Neural cell (in vitro differentiated cells): ENCODE data around the gene FXYD2. TPM values are rescaled to one million over a fixed set of nuclear protein-coding genes. Genes with fewer than 3 reads are reported as not detected.

ENCODE experiments used
- H2AFZ ChIP-seq: fragments of 200-600, 300-800 bp; sonication (generic), shearing (Covaris generic); 2 replicates; pipeline ENCODE4 v1.6.0; 2014; ENCODE audit warnings: low read depth, mild to moderate bottlenecking, antibody characterized with exemption, low read length, moderate library complexity
- H3F3A ChIP-seq: fragments of 200-600 bp; shearing (Covaris generic); 2 replicates; pipeline ENCODE4 v1.6.1; 2016; ENCODE audit warnings: mild to moderate bottlenecking, moderate library complexity, mixed read lengths, antibody characterized with exemption, low read length; ENCODE audit not compliant: insufficient read depth, poor library complexity, severe bottlenecking
- H3K27ac ChIP-seq: fragments of 200-600, 300-800 bp; sonication (generic), shearing (Covaris generic); 2 replicates; pipeline ENCODE4 v1.5.1; 2014; ENCODE audit warnings: mild to moderate bottlenecking, low read length, moderate library complexity
- H3K27me3 ChIP-seq: fragments of 300-800, 200-600 bp; sonication (generic), shearing (Covaris generic); 2 replicates; pipeline ENCODE4 v1.6.0; 2014; ENCODE audit warnings: mild to moderate bottlenecking, low read depth, low read length, moderate library complexity; ENCODE audit not compliant: insufficient read depth
- H3K36me3 ChIP-seq: fragments of 300-800, 200-600 bp; sonication (generic), shearing (Covaris generic); 2 replicates; pipeline ENCODE4 v1.5.1; 2014; ENCODE audit warnings: mild to moderate bottlenecking, antibody characterized with exemption, low read length, moderate library complexity; ENCODE audit not compliant: insufficient read depth
- H3K4me2 ChIP-seq: fragments of 300-800, 200-600 bp; sonication (generic), shearing (Covaris generic); 2 replicates; pipeline ENCODE4 v1.6.0; 2014; ENCODE audit warnings: mild to moderate bottlenecking, low read length
- H3K4me3 ChIP-seq: fragments of 300-800, 200-600 bp; sonication (generic), shearing (Covaris generic); 2 replicates; pipeline ENCODE4 v1.5.1; 2014; ENCODE audit warnings: mild to moderate bottlenecking, low read length, moderate library complexity
- H3K79me2 ChIP-seq: fragments of 200-600 bp; shearing (Covaris generic); replicated peaks from 2 replicates; pipeline ENCODE4 v1.6.0; 2014; ENCODE audit warnings: mild to moderate bottlenecking, low read length, moderate library complexity; ENCODE audit not compliant: insufficient read depth
- H3K9ac ChIP-seq: fragments of 300-800, 200-600 bp; sonication (generic), shearing (Covaris generic); 2 replicates; pipeline ENCODE4 v1.6.1; 2016; ENCODE audit warnings: mild to moderate bottlenecking, low read length, mixed read lengths
- H3K9me2 ChIP-seq: fragments of 200-600 bp; shearing (Covaris generic); 2 replicates; pipeline ENCODE4 v1.6.1; 2016; ENCODE audit warnings: mild to moderate bottlenecking, low read length, mixed read lengths; ENCODE audit not compliant: insufficient read depth
- H3K9me3 ChIP-seq: fragments of 200-600, 300-800 bp; sonication (generic), shearing (Covaris generic); 2 replicates; pipeline ENCODE4 v1.6.1; 2016; ENCODE audit warnings: mild to moderate bottlenecking, mixed run types, low read length, moderate library complexity, mixed read lengths
- H4K20me1 ChIP-seq: fragments of 200-600 bp; shearing (Covaris generic); 2 replicates; pipeline ENCODE4 v1.6.1; 2016; ENCODE audit warnings: mild to moderate bottlenecking, mixed run types; ENCODE audit not compliant: insufficient read depth
- EP300 ChIP-seq: fragments of 450-650 bp; conservative IDR thresholded peaks from 2 replicates; pipeline ENCODE4 v1.6.1; 2014; ENCODE audit warnings: antibody characterized with exemption, mild to moderate bottlenecking, moderate library complexity; ENCODE audit not compliant: poor library complexity, severe bottlenecking
- EZH2 ChIP-seq: fragments of 200-600, 300-800 bp; shearing (Covaris generic), sonication (generic); IDR thresholded peaks from 2 replicates; pipeline ENCODE4 v1.6.1; 2014; ENCODE audit warnings: antibody characterized with exemption, low read length, borderline replicate concordance, mild to moderate bottlenecking; ENCODE audit not compliant: insufficient read depth, poor library complexity, severe bottlenecking
- POLR2AphosphoS5 ChIP-seq: IDR thresholded peaks from 2 replicates; pipeline ENCODE4 v1.6.1; 2012
- RAD21 ChIP-seq: fragments of 450-650 bp; conservative IDR thresholded peaks from 2 replicates; pipeline ENCODE4 v1.6.1; 2014; ENCODE audit warnings: antibody characterized with exemption, mild to moderate bottlenecking, moderate library complexity
- SMC3 ChIP-seq: fragments of 450-650 bp; conservative IDR thresholded peaks from 2 replicates; pipeline ENCODE4 v1.6.1; 2014; ENCODE audit warnings: antibody characterized with exemption, mild to moderate bottlenecking, moderate library complexity; ENCODE audit not compliant: poor library complexity
- TAF1 ChIP-seq: IDR thresholded peaks from 2 replicates; pipeline ENCODE4 v1.6.1; 2012; ENCODE audit warnings: low read depth
- polyA plus RNA-seq: library from polyadenylated mRNA; depleted of rRNA; stranded (reverse); fragments of >200 nt; gene quantifications from 2 replicates; pipeline ENCODE4 v1.2.3, GENCODE V29; 2014
- TF ChIP-seq, protein P1 (sequence below): IDR thresholded peaks from 2 replicates; pipeline ENCODE4 v1.6.1; 2012; ENCODE audit warnings: borderline replicate concordance
- TF ChIP-seq, protein P2 (sequence below): fragments of 450-650 bp; IDR thresholded peaks from 2 replicates; pipeline ENCODE4 v1.5.1; 2014; ENCODE audit warnings: antibody characterized with exemption, mild to moderate bottlenecking, moderate library complexity; ENCODE audit not compliant: poor library complexity, severe bottlenecking

The FXYD2 gene
- polyA plus RNA-seq, 1 donor from 2014 or later: 4.8 TPM

DNA sequence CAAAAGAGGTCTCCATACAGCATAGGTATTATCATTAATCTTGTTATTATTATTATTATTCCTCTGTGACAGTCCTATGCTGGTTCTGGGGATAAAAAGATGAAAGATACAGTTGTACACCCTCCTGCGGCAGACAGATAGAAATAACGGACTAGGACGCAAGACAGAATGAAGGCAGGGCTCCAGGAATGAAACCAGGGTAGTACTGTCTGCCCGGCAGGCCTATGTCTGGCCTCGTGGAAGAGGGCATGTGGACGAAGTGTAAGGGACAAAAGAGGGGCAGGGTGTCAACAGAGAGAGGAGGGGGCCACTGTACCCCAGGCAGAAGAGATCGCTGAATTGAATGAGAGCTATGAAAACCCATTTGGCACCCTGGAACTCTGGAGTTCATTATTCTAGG is 52.7 kb downstream of the FXYD2 start:
- Histone ChIP-seq H3K27ac (no peak overlapping the region), H2AFZ (no peak overlapping the region), H3K9ac (no peak overlapping the region)

DNA sequence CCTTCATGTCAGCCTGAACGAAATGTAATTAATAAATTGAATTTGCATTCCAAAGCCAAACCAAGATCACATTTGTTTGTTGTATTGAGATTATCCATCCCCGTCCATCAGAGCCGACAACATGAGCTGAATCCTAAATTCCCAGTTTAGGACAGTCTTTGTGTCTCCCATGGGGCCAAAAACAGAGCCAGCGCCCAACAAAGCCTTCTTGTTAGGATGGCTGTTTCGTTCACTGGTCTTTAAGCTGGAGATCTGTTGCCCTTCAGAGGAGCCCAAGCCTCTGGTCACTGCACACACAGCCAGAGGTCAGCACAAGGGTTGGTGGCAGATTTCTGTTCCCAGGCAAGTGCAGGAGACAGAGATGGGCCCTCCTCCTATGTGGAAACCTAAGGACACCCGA is 53.3 kb downstream of the FXYD2 start:
- no peak overlapping the region for H3K9ac ChIP-seq

More for the DNA sequence above, 52.7 kb downstream of the FXYD2 start:
- Histone ChIP-seq H4K20me1 (no peaks in the 10 kb centered on the region), H3K4me3 (no peak overlapping the region), H3K9me3 (no peaks in the 10 kb centered on the region), H3K36me3 (no peaks in the 10 kb centered on the region), H3K27me3 (no peaks in the 10 kb centered on the region), H3K79me2 (no peaks in the 10 kb centered on the region), H3F3A (no peaks in the 10 kb centered on the region), H3K4me2 (no peak overlapping the region), H3K9me2 (no peaks in the 10 kb centered on the region)
- TF ChIP-seq POLR2AphosphoS5 (no peak), RAD21 (no peak), EZH2 (no peak), EP300 (no peak)
- TF ChIP-seq, protein P1, sequence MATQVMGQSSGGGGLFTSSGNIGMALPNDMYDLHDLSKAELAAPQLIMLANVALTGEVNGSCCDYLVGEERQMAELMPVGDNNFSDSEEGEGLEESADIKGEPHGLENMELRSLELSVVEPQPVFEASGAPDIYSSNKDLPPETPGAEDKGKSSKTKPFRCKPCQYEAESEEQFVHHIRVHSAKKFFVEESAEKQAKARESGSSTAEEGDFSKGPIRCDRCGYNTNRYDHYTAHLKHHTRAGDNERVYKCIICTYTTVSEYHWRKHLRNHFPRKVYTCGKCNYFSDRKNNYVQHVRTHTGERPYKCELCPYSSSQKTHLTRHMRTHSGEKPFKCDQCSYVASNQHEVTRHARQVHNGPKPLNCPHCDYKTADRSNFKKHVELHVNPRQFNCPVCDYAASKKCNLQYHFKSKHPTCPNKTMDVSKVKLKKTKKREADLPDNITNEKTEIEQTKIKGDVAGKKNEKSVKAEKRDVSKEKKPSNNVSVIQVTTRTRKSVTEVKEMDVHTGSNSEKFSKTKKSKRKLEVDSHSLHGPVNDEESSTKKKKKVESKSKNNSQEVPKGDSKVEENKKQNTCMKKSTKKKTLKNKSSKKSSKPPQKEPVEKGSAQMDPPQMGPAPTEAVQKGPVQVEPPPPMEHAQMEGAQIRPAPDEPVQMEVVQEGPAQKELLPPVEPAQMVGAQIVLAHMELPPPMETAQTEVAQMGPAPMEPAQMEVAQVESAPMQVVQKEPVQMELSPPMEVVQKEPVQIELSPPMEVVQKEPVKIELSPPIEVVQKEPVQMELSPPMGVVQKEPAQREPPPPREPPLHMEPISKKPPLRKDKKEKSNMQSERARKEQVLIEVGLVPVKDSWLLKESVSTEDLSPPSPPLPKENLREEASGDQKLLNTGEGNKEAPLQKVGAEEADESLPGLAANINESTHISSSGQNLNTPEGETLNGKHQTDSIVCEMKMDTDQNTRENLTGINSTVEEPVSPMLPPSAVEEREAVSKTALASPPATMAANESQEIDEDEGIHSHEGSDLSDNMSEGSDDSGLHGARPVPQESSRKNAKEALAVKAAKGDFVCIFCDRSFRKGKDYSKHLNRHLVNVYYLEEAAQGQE: no peak
- TF ChIP-seq, protein P2, sequence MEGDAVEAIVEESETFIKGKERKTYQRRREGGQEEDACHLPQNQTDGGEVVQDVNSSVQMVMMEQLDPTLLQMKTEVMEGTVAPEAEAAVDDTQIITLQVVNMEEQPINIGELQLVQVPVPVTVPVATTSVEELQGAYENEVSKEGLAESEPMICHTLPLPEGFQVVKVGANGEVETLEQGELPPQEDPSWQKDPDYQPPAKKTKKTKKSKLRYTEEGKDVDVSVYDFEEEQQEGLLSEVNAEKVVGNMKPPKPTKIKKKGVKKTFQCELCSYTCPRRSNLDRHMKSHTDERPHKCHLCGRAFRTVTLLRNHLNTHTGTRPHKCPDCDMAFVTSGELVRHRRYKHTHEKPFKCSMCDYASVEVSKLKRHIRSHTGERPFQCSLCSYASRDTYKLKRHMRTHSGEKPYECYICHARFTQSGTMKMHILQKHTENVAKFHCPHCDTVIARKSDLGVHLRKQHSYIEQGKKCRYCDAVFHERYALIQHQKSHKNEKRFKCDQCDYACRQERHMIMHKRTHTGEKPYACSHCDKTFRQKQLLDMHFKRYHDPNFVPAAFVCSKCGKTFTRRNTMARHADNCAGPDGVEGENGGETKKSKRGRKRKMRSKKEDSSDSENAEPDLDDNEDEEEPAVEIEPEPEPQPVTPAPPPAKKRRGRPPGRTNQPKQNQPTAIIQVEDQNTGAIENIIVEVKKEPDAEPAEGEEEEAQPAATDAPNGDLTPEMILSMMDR: no peak

More for the DNA sequence above, 53.3 kb downstream of the FXYD2 start:
- no peak overlapping the region for H3K4me2 ChIP-seq
- TF ChIP-seq, protein P2: no peak
- TF ChIP-seq EP300 (no peak), POLR2AphosphoS5 (no peak), EZH2 (no peak), SMC3 (no peak), TAF1 (no peak), RAD21 (no peak)
- H3K27me3 ChIP-seq: no peaks in the 10 kb centered on the region
- no peaks in the 10 kb centered on the region for H3F3A ChIP-seq
- no peaks in the 10 kb centered on the region for H3K9me3 ChIP-seq
- H4K20me1 ChIP-seq: no peaks in the 10 kb centered on the region
- no peak overlapping the region for H3K4me3 ChIP-seq
- no peaks in the 10 kb centered on the region for H3K36me3 ChIP-seq
- H3K79me2 ChIP-seq: no peaks in the 10 kb centered on the region
- H2AFZ ChIP-seq: no peak overlapping the region
- no peaks in the 10 kb centered on the region for H3K9me2 ChIP-seq
- no peak overlapping the region for H3K27ac ChIP-seq
